ENCODE results near the gene NOL4L.

Gene NOL4L

DNA sequence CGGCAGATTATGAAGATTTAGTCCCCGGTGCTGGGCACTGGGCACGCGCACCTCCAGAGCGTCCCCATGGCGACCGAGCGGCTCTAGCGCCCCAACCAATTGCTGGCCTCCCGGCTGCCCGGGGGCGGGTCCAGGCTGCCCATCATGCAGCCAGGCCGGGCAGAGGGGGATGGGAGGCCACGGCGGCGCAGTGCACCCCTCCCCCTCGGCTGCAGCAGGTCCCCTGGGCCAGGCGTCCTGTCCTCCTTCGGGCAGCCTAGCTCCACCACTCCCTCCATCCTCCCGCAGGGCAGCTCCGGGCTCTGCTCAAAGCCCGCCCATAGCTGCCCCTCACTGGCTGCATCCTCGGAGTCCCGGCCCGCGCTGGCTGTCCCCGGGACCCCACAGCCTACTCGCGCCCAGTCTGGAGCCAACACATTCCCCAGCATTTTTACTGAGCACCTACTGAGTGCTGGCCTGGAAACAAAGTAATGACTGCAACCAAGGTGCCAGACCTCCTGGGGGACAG lies 127.6 kb downstream of the NOL4L start:
- Histone ChIP-seq H3K27me3 (ENCODE audit: low read length) (no peaks in the 10 kb centered on the region), H3K79me2 (ENCODE audit: insufficient read depth, low read length) (no peaks in the 10 kb centered on the region), H4K20me1 (ENCODE audit: low read depth, low read length) (no peaks in the 10 kb centered on the region), H3K9me2 (replicated peaks; ENCODE audit: insufficient read depth, low read length) (no peaks in the 10 kb centered on the region), H3K9ac (ENCODE audit: low read length) (no peak overlapping the region), H3K4me3 (ENCODE audit: insufficient read depth, low read length, poor library complexity, severe bottlenecking) (no peak overlapping the region), H3K27ac (ENCODE audit: low read depth, low read length) (no peak overlapping the region), H2AFZ (ENCODE audit: low read depth, low read length, severe bottlenecking) (no peak overlapping the region), H3K4me2 (ENCODE audit: low read depth, low read length, poor library complexity, severe bottlenecking) (peak overlapping the region; percentile 49), H3F3A (ENCODE audit: insufficient read depth) (no peaks in the 10 kb centered on the region), H3K36me3 (ENCODE audit: low read length) (no peaks in the 10 kb centered on the region), H3K9me3 (ENCODE audit: insufficient read depth, low read length) (no peaks in the 10 kb centered on the region)
- no peak for TF ChIP-seq EZH2phosphoT487 (conservative IDR thresholded peaks at IDR 0.05; ENCODE audit: low read length)
- TF ChIP-seq, protein P1, sequence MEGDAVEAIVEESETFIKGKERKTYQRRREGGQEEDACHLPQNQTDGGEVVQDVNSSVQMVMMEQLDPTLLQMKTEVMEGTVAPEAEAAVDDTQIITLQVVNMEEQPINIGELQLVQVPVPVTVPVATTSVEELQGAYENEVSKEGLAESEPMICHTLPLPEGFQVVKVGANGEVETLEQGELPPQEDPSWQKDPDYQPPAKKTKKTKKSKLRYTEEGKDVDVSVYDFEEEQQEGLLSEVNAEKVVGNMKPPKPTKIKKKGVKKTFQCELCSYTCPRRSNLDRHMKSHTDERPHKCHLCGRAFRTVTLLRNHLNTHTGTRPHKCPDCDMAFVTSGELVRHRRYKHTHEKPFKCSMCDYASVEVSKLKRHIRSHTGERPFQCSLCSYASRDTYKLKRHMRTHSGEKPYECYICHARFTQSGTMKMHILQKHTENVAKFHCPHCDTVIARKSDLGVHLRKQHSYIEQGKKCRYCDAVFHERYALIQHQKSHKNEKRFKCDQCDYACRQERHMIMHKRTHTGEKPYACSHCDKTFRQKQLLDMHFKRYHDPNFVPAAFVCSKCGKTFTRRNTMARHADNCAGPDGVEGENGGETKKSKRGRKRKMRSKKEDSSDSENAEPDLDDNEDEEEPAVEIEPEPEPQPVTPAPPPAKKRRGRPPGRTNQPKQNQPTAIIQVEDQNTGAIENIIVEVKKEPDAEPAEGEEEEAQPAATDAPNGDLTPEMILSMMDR (IDR thresholded peaks at IDR 0.05; ENCODE audit: insufficient read depth, low read length, poor library complexity, severe bottlenecking), result no peak

DNA sequence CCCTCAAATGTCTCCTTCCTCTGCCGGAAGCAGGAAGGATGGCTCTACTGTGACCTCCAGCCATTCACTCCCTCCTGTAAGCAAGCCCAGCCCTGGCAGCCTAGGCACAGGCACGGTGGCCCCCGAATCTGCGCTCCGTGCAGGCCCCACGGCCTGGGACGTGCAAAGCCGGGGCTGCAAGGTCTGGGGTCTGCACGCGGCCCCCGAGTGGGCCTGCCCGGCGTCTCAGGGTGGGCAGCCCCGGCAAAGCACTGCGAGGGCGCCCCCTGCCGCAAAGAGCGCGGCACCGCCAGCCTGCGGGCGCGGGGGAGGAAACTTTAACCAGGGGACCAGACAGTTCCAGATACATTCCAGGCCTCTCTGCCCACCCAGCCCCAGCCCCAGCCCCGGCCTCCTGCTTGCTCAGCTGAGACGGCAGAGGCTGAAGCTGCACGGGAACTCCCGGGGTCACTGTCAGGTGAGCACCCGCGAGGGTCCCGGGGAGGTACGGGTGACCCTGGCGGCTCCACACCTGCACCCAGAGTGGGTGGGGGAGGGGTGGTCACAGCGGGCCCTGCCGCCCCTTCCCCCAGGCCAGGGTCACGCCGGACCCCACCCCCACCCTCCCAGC lies 128.2 kb downstream of the NOL4L start:
- no peaks in the 10 kb centered on the region for H4K20me1 ChIP-seq (ENCODE audit: low read depth, low read length)
- H3K9me2 ChIP-seq (replicated peaks; ENCODE audit: insufficient read depth, low read length), result no peaks in the 10 kb centered on the region
- H3K4me3 ChIP-seq (ENCODE audit: insufficient read depth, low read length, poor library complexity, severe bottlenecking), result no peak overlapping the region
- peak overlapping the region; percentile 60 for H2AFZ ChIP-seq (ENCODE audit: low read depth, low read length, severe bottlenecking)
- H3K27ac ChIP-seq (ENCODE audit: low read depth, low read length), result no peak overlapping the region
- no peaks in the 10 kb centered on the region for H3K9me3 ChIP-seq (ENCODE audit: insufficient read depth, low read length)
- no peaks in the 10 kb centered on the region for H3K79me2 ChIP-seq (ENCODE audit: insufficient read depth, low read length)
- no peaks in the 10 kb centered on the region for H3K36me3 ChIP-seq (ENCODE audit: low read length)
- H3K9ac ChIP-seq (ENCODE audit: low read length), result peak overlapping the region; percentile 34; the same call in 1 of the 2 replicates
- H3F3A ChIP-seq (ENCODE audit: insufficient read depth), result no peaks in the 10 kb centered on the region
- TF ChIP-seq, protein P1 (IDR thresholded peaks at IDR 0.05; ENCODE audit: insufficient read depth, low read length, poor library complexity, severe bottlenecking), result peak; percentile 91
- TF ChIP-seq EZH2phosphoT487 (conservative IDR thresholded peaks at IDR 0.05; ENCODE audit: low read length), result no peak
- no peaks in the 10 kb centered on the region for H3K27me3 ChIP-seq (ENCODE audit: low read length)
- H3K4me2 ChIP-seq (ENCODE audit: low read depth, low read length, poor library complexity, severe bottlenecking), result peak overlapping the region; percentile 49

GRCh38 chr20:32455901-32456701 lies 129.0 kb downstream of the NOL4L start:
- no peaks in the 10 kb centered on the region for H3K36me3 ChIP-seq (ENCODE audit: low read length)
- no peaks in the 10 kb centered on the region for H3F3A ChIP-seq (ENCODE audit: insufficient read depth)
- no peaks in the 10 kb centered on the region for H3K79me2 ChIP-seq (ENCODE audit: insufficient read depth, low read length)
- TF ChIP-seq, protein P1 (IDR thresholded peaks at IDR 0.05; ENCODE audit: insufficient read depth, low read length, poor library complexity, severe bottlenecking), result no peak
- no peak for TF ChIP-seq EZH2phosphoT487 (conservative IDR thresholded peaks at IDR 0.05; ENCODE audit: low read length)
- H3K9me3 ChIP-seq (ENCODE audit: insufficient read depth, low read length), result no peaks in the 10 kb centered on the region
- H4K20me1 ChIP-seq (ENCODE audit: low read depth, low read length), result no peaks in the 10 kb centered on the region
- no peaks in the 10 kb centered on the region for H3K9me2 ChIP-seq (replicated peaks; ENCODE audit: insufficient read depth, low read length)
- H3K27me3 ChIP-seq (ENCODE audit: low read length), result no peaks in the 10 kb centered on the region
- H2AFZ ChIP-seq (ENCODE audit: low read depth, low read length, severe bottlenecking), result no peak overlapping the region
- H3K9ac ChIP-seq (ENCODE audit: low read length), result 0 out of 2 replicates have a peak overlapping the region, but pooled peaks have one; percentile 34
- H3K4me2 ChIP-seq (ENCODE audit: low read depth, low read length, poor library complexity, severe bottlenecking), result peak overlapping the region; percentile 49
- no peak overlapping the region for H3K4me3 ChIP-seq (ENCODE audit: insufficient read depth, low read length, poor library complexity, severe bottlenecking)
- H3K27ac ChIP-seq (ENCODE audit: low read depth, low read length), result no peak overlapping the region
